SK-N-SH treated with all-trans-retinoic acid at 6 μM for 48 hours (cell line): ENCODE measurements around the gene GNA14.

Source experiments
- PATZ1 ChIP-seq: fragments of 250-450 bp; sonication (Bioruptor Pico); IDR thresholded peaks from 2 replicates; pipeline ENCODE4 v1.8.0; 2020; ENCODE audit warnings: mild to moderate bottlenecking, moderate library complexity, borderline replicate concordance
- ZNF565 ChIP-seq: fragments of 450-650 bp; formaldehyde crosslinking; conservative IDR thresholded peaks from 2 replicates; pipeline ENCODE4 v1.5.0; 2020; ENCODE audit warnings: low read depth, mild to moderate bottlenecking, moderate library complexity

DNA sequence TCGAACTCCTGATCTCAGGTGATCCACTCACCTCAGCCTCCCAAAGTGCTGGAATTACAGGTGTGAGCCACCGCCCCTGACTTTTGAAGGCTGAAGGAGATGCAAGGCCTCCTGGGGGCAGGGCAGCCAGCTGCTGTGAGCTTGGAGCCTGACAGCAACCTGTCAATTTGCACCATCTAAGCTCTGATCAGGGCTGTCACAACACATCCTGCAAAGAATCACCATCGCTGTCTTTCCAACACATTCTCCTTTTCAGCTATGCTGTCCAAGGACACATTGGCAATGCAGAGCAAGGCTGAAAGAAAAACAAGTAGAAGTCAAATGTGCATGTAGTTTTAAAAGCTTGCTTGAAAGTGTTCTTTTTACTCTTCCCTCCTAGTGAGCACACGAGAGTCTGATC lies 54.6 kb downstream of the GNA14 start:
- no peak for TF ChIP-seq PATZ1 (CRISPR knock-in tag)
- no peak for TF ChIP-seq ZNF565 (CRISPR knock-in tag)
